ENCODE data around the gene POLE4. TPM values are rescaled to one million over a fixed set of nuclear protein-coding genes. Genes with fewer than 3 reads are reported as not detected.

Gene POLE4
- total RNA-seq, 1 experiment from 2014 or later: 25.6 TPM

- no peak for ATAC-seq
- H3K79me2 ChIP-seq (ENCODE audit: insufficient read depth, low read length): no peaks in the 10 kb centered on the region
- intact Hi-C loops (cut with micrococcal nuclease): loop anchor here (5.0 to 10.0 kb wide), 2 partner anchors 66 to 148 kb away; no protein-coding TSS in a partner anchor
Measured at GRCh38 chr2:74916394-74916793, 42.0 kb upstream of the POLE4 start.

More at GRCh38 chr2:74916394-74916793, 42.0 kb upstream of the POLE4 start:
- BruUV-seq (replicated peaks): no TSS peak
- no peak overlapping the region for H2AFZ ChIP-seq (ENCODE audit: low read depth, low read length, poor library complexity, severe bottlenecking)
- TF ChIP-seq CEBPB (IDR thresholded peaks at IDR 0.05; ENCODE audit: low read depth): no peak
- no peak for TF ChIP-seq POLR2AphosphoS5 (IDR thresholded peaks at IDR 0.05; ENCODE audit: low read depth, low read length)
- no peak for TF ChIP-seq RAD21 (IDR thresholded peaks at IDR 0.05; ENCODE audit: low read depth)
- TF ChIP-seq MAX (IDR thresholded peaks at IDR 0.05): no peak
- no peak for TF ChIP-seq POLR2A (IDR thresholded peaks at IDR 0.05; ENCODE audit: borderline replicate concordance, extremely low read depth, insufficient read depth, insufficient read length)
- no peak for TF ChIP-seq ATF3 (IDR thresholded peaks at IDR 0.05)
- no peak for TF ChIP-seq TCF7L2 (IDR thresholded peaks at IDR 0.05; ENCODE audit: borderline replicate concordance, extremely low read depth, insufficient read depth, insufficient read length)
- no peak for TF ChIP-seq ELF1 (IDR thresholded peaks at IDR 0.05; ENCODE audit: borderline replicate concordance, low read depth)
- no peak for TF ChIP-seq REST (IDR thresholded peaks at IDR 0.05; ENCODE audit: low read depth)
- no peak for TF ChIP-seq JUND (IDR thresholded peaks at IDR 0.05)
- no peak for TF ChIP-seq FOSL1 (IDR thresholded peaks at IDR 0.05; ENCODE audit: low read depth)
- no peak for TF ChIP-seq CTCF (IDR thresholded peaks at IDR 0.05 in 2 of 3, conservative IDR thresholded peaks at IDR 0.05 in 1 of 3; ENCODE audit: borderline replicate concordance in 1 of 3, insufficient read depth in 1 of 3, low read depth in 2 of 3, low read length in 2 of 3)
- TF ChIP-seq EZH2phosphoT487 (IDR thresholded peaks at IDR 0.05; ENCODE audit: borderline replicate concordance): no peak
- H4K20me1 ChIP-seq (ENCODE audit: insufficient read depth): no peaks in the 10 kb centered on the region
- peaks cover 0 to 4% of the 10 kb centered on the region in 2 experiments; a peak in 1 of 4 replicates for H3K4me1 ChIP-seq (ENCODE audit: control insufficient read depth in 1 of 2, insufficient read depth in 2 of 2, low read length in 2 of 2)
- H3K9me2 ChIP-seq (ENCODE audit: insufficient read depth): no peaks in the 10 kb centered on the region
- ChIA-PET CTCF (no interaction called here), POLR2A (no interaction called here), RAD21 (ENCODE audit: low non-redundant PET in 1 of 2, low total read pairs in 2 of 2, uncharacterized antibody in 2 of 2, unreplicated experiment in 2 of 2) (no interaction called here)
- H3K9ac ChIP-seq (ENCODE audit: low read length): no peak overlapping the region
- no peak for DNase-seq (ENCODE audit: low read depth, low spot score)
- H3K36me3 ChIP-seq (ENCODE audit: control insufficient read depth in 1 of 2, insufficient read depth in 2 of 2, low read length in 2 of 2): no peaks in the 10 kb centered on the region
- H3K4me2 ChIP-seq (ENCODE audit: low read length): no peak overlapping the region
- no peaks in the 10 kb centered on the region for H3K9me3 ChIP-seq (ENCODE audit: control insufficient read depth in 1 of 2, insufficient read depth in 1 of 2, low read depth in 1 of 2, low read length in 2 of 2)
- no peak overlapping the region for H3K4me3 ChIP-seq (replicated peaks in 1 of 2; ENCODE audit: low read depth in 1 of 2, low read length in 2 of 2)
- no peak overlapping the region for H3K27ac ChIP-seq (ENCODE audit: low read depth, low read length)
- no peaks in the 10 kb centered on the region for H3K27me3 ChIP-seq (ENCODE audit: insufficient read depth, low read length)
